HepG2 (cell line): ENCODE results near the gene MRPS17. TPM values are rescaled to one million over a fixed set of nuclear protein-coding genes. Genes with fewer than 3 reads are reported as not detected.
A peak's percentile ranks its signal among the peaks of the same experiment; 100 is the strongest.

ENCODE experiments used
- GTF3A ChIP-seq: sonication (generic); formaldehyde crosslinking; conservative IDR thresholded peaks from 2 replicates; pipeline ENCODE4 v1.4.0; 2020; ENCODE audit warnings: mild to moderate bottlenecking, missing genetic modification reagents
- NFKBIZ ChIP-seq: IDR thresholded peaks from 2 replicates; pipeline ENCODE4 v1.6.1; 2018; ENCODE audit warnings: missing genetic modification reagents, missing compliant biosample characterization
- POLR2G ChIP-seq: fragments of 200-400 bp; formaldehyde crosslinking; IDR thresholded peaks from 2 replicates; pipeline ENCODE4 v1.6.1; 2018; ENCODE audit warnings: mild to moderate bottlenecking, low read depth, low read length, moderate library complexity
- ZFP36L2 ChIP-seq: sonication (generic); formaldehyde crosslinking; IDR thresholded peaks from 2 replicates; pipeline ENCODE4 v1.4.0; 2020; ENCODE audit warnings: missing genetic modification reagents
- ZNF232 ChIP-seq: sonication (generic); formaldehyde crosslinking; IDR thresholded peaks from 2 replicates; pipeline ENCODE4 v1.4.0; 2020; ENCODE audit warnings: missing genetic modification reagents, borderline replicate concordance
- ZNF296 ChIP-seq: sonication (generic); formaldehyde crosslinking; conservative IDR thresholded peaks from 2 replicates; pipeline ENCODE4 v1.5.0; 2020; ENCODE audit warnings: mild to moderate bottlenecking, missing genetic modification reagents
- ZNF720 ChIP-seq: sonication (generic); formaldehyde crosslinking; IDR thresholded peaks from 2 replicates; pipeline ENCODE4 v1.4.0; 2020; ENCODE audit warnings: missing genetic modification reagents
- ZNF83 ChIP-seq: sonication (generic); formaldehyde crosslinking; IDR thresholded peaks from 2 replicates; pipeline ENCODE4 v1.4.0; 2020; ENCODE audit warnings: missing genetic modification reagents, mild to moderate bottlenecking, borderline replicate concordance
- polyA plus RNA-seq, 8 experiments: library from polyadenylated mRNA; depleted of rRNA in 3 of 8; stranded (reverse) in 7 of 8; unstranded in 1 of 8; fragments of >200 nt; fragmentation: Illumina TruSeq in 4 of 8; extraction: Trizol in 4 of 8; gene quantifications; 2 replicates each; pipeline versions ENCODE4 v1.2.1 to v1.2.3, GENCODE V29; 2011 to 2016; ENCODE audit warnings: low read depth in 4 of 8, missing spikeins in 1 of 8, mixed read lengths in 1 of 8; ENCODE audit not compliant: insufficient read depth in 1 of 8
- total RNA-seq, 5 experiments: library from RNA; depleted of rRNA; stranded (reverse); fragments of >200 nt; fragmentation: Illumina TruSeq; extraction: Trizol; gene quantifications; 2 replicates each; pipeline ENCODE4 v1.2.3, GENCODE V29; 2016; ENCODE audit warnings: low read depth in 1 of 5
- TF ChIP-seq, protein P1 (sequence below), 2 experiments: fragments of 450-650 bp in 1 of 2; sonication (generic) in 1 of 2; formaldehyde crosslinking in 1 of 2; IDR thresholded peaks; 2 replicates each; pipeline versions ENCODE4 v1.6.1 to v1.8.0; 2016 to 2022; ENCODE audit warnings: antibody characterized with exemption in 1 of 2, mild to moderate bottlenecking in 1 of 2, missing genetic modification reagents in 1 of 2
- TF ChIP-seq, protein P2 (sequence below): sonication (generic); formaldehyde crosslinking; IDR thresholded peaks from 2 replicates; pipeline ENCODE4 v1.8.1; 2023; ENCODE audit warnings: mild to moderate bottlenecking, moderate library complexity, missing genetic modification reagents
- TF ChIP-seq, protein P3 (sequence below): sonication (generic); formaldehyde crosslinking; IDR thresholded peaks from 2 replicates; pipeline ENCODE4 v1.8.0; 2022; ENCODE audit warnings: mild to moderate bottlenecking, missing genetic modification reagents, moderate library complexity
- TF ChIP-seq, protein P4 (sequence below): sonication (generic); formaldehyde crosslinking; IDR thresholded peaks from 2 replicates; pipeline ENCODE4 v1.4.0; 2020; ENCODE audit warnings: missing genetic modification reagents

Gene MRPS17
- total and polyA plus RNA-seq, 2 of the 13 experiments (the other 11 are each of a cell fraction or from before 2014, with no cell fraction given): 14.9 to 31.3 TPM

DNA sequence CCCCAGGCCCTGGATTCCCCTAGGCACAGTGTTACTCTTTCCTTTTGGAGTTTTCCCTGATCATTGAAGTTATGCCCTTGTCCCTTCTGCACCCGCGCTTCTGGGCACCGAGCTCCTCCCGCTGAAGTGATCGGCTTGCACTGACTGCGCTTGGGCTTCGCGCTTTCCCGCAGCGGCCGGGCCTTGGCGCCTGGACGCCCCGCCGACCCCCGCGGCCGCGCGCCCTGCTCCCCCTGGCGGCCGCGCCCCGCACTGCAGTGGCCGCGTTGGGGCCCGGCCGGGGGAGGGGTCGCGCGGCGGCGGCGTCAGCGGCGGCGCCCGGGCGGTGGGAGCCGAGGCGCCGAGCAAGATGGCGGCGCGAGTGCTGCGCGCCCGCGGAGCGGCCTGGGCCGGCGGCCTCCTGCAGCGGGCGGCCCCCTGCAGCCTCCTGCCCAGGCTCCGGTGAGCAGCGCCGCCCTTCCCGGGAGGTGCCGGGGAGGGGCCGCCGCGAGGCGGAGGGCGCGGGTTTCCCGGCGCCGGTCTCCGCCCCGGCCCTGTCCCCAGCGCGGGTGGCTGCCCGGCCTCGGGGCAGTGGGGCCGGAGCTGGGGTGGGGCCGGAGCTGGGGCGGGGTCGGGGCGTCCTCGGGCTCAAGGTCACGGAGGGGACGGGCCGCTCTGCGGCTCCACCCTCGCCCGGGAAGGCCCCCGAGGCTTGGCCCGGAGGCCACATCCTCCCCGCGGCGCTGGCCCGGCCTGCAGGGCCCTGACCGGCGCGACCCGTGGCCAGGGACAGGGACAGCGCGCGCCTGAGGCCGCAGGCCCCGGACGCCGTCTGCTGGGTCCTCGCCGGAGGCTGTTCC lies 12.8 kb downstream of the MRPS17 start, which contains the start of gene NIPSNAP2 (continued):
- TF ChIP-seq GTF3A (CRISPR knock-in tag) (no peak), POLR2G (peak; percentile 88), ZNF296 (CRISPR knock-in tag) (peak; percentile 57; the same call in 1 of the 2 replicates), ZFP36L2 (no peak), ZNF720 (CRISPR knock-in tag) (no peak), ZNF83 (CRISPR knock-in tag) (no peak), ZNF232 (CRISPR knock-in tag) (peak; percentile 68; the same call in 1 of the 2 replicates), NFKBIZ (CRISPR knock-in tag) (0 out of 2 replicates have a peak, but pooled peaks have one; percentile 35)
- TF ChIP-seq, protein P1, sequence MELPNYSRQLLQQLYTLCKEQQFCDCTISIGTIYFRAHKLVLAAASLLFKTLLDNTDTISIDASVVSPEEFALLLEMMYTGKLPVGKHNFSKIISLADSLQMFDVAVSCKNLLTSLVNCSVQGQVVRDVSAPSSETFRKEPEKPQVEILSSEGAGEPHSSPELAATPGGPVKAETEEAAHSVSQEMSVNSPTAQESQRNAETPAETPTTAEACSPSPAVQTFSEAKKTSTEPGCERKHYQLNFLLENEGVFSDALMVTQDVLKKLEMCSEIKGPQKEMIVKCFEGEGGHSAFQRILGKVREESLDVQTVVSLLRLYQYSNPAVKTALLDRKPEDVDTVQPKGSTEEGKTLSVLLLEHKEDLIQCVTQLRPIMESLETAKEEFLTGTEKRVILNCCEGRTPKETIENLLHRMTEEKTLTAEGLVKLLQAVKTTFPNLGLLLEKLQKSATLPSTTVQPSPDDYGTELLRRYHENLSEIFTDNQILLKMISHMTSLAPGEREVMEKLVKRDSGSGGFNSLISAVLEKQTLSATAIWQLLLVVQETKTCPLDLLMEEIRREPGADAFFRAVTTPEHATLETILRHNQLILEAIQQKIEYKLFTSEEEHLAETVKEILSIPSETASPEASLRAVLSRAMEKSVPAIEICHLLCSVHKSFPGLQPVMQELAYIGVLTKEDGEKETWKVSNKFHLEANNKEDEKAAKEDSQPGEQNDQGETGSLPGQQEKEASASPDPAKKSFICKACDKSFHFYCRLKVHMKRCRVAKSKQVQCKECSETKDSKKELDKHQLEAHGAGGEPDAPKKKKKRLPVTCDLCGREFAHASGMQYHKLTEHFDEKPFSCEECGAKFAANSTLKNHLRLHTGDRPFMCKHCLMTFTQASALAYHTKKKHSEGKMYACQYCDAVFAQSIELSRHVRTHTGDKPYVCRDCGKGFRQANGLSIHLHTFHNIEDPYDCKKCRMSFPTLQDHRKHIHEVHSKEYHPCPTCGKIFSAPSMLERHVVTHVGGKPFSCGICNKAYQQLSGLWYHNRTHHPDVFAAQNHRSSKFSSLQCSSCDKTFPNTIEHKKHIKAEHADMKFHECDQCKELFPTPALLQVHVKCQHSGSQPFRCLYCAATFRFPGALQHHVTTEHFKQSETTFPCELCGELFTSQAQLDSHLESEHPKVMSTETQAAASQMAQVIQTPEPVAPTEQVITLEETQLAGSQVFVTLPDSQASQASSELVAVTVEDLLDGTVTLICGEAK (IDR thresholded peaks at IDR 0.05): no peak
- TF ChIP-seq, protein P1 (CRISPR knock-in tag; IDR thresholded peaks at IDR 0.05): no peak
- TF ChIP-seq, protein P2, sequence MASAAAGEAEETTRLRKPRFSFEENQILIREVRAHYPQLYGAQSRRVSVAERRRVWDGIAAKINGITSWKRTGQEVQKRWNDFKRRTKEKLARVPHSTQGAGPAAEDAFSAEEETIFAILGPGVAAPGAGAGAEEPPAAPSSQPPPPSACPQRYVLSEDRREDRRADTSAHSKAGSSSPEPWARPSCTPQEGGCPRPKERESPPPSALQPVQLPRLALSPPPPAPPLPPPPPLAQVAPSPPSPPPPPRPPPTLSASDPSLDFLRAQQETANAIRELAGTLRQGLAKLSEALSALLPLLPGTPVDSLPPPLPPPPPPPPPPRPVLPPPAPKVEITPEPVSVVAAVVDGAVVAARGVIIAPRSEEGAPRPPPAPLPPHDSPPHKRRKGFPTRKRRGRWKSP (CRISPR knock-in tag): peak; percentile 68; the same call in 1 of the 2 replicates
- TF ChIP-seq, protein P3, sequence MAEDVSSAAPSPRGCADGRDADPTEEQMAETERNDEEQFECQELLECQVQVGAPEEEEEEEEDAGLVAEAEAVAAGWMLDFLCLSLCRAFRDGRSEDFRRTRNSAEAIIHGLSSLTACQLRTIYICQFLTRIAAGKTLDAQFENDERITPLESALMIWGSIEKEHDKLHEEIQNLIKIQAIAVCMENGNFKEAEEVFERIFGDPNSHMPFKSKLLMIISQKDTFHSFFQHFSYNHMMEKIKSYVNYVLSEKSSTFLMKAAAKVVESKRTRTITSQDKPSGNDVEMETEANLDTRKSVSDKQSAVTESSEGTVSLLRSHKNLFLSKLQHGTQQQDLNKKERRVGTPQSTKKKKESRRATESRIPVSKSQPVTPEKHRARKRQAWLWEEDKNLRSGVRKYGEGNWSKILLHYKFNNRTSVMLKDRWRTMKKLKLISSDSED (CRISPR knock-in tag): no peak
- TF ChIP-seq, protein P4, sequence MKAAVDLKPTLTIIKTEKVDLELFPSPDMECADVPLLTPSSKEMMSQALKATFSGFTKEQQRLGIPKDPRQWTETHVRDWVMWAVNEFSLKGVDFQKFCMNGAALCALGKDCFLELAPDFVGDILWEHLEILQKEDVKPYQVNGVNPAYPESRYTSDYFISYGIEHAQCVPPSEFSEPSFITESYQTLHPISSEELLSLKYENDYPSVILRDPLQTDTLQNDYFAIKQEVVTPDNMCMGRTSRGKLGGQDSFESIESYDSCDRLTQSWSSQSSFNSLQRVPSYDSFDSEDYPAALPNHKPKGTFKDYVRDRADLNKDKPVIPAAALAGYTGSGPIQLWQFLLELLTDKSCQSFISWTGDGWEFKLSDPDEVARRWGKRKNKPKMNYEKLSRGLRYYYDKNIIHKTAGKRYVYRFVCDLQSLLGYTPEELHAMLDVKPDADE (CRISPR knock-in tag): 0 out of 2 replicates have a peak, but pooled peaks have one; percentile 40
